ENCODE results near the gene CLTCL1. TPM values are rescaled to one million over a fixed set of nuclear protein-coding genes. Genes with fewer than 3 reads are reported as not detected.

The CLTCL1 gene
- total and polyA plus RNA-seq, 9 of the 15 experiments (the other 6 are each of a cell fraction or from before 2014, with no cell fraction given): 1.1 to 11.7 (median 5.0) TPM

GRCh38 chr22:19150482-19151328 is 140.8 kb downstream of the CLTCL1 start (continued):
- TF ChIP-seq THRB (CRISPR knock-in tag; conservative IDR thresholded peaks at IDR 0.05): no peak
- no peak for TF ChIP-seq ZBTB26 (CRISPR knock-in tag; IDR thresholded peaks at IDR 0.05)
- no peak for TF ChIP-seq TBP (optimal IDR thresholded peaks at IDR 0.05; ENCODE audit: low read depth, low read length)
- TF ChIP-seq NFYB (IDR thresholded peaks at IDR 0.05; ENCODE audit: extremely low read depth, insufficient read length): no peak
- no peak for TF ChIP-seq MYC (IDR thresholded peaks at IDR 0.05; ENCODE audit: low read depth, low read length)
- TF ChIP-seq MYC (CRISPR knock-in tag; IDR thresholded peaks at IDR 0.05; ENCODE audit: borderline replicate concordance, low read depth): no peak; the same call in 1 of the 2 replicates
- TF ChIP-seq ATF3 (IDR thresholded peaks at IDR 0.05): no peak
- TF ChIP-seq ATF3 (CRISPR knock-in tag; conservative IDR thresholded peaks at IDR 0.05): no peak
- TF ChIP-seq ZNF395 (CRISPR knock-in tag; IDR thresholded peaks at IDR 0.05): no peak
- 0 out of 2 replicates have a peak, but pooled peaks have one; percentile 52 for TF ChIP-seq HDAC6 (IDR thresholded peaks at IDR 0.05; ENCODE audit: low read depth, low read length)
- no peak for TF ChIP-seq SIX5 (IDR thresholded peaks at IDR 0.05; ENCODE audit: borderline replicate concordance in 1 of 2, insufficient read depth in 1 of 2, low read depth in 1 of 2, low read length in 2 of 2)
- TF ChIP-seq MCM7 (IDR thresholded peaks at IDR 0.05): peak in 1 of 2 experiments; percentile 82; a peak in 1 of 4 replicates
- peak; percentile 71 for TF ChIP-seq MCM3 (IDR thresholded peaks at IDR 0.05)
- TF ChIP-seq NFIC (IDR thresholded peaks at IDR 0.05): no peak
- no peak for TF ChIP-seq ZNF23 (CRISPR knock-in tag; IDR thresholded peaks at IDR 0.05)
- TF ChIP-seq XRCC3 (IDR thresholded peaks at IDR 0.05): no peak
- no peak for TF ChIP-seq POU5F1 (IDR thresholded peaks at IDR 0.05; ENCODE audit: borderline replicate concordance, low read depth, low read length, partially characterized antibody)
- TF ChIP-seq CBFB (CRISPR knock-in tag; IDR thresholded peaks at IDR 0.05): no peak
- TF ChIP-seq PHF21A (IDR thresholded peaks at IDR 0.05; ENCODE audit: borderline replicate concordance, low read depth): no peak
- TF ChIP-seq ZBTB7A (IDR thresholded peaks at IDR 0.05; ENCODE audit: borderline replicate concordance, control insufficient read depth, low read depth, low read length): no peak; the same call in 1 of the 2 replicates
- TF ChIP-seq ILF3 (IDR thresholded peaks at IDR 0.05; ENCODE audit: borderline replicate concordance): no peak
- TF ChIP-seq GATAD2B (IDR thresholded peaks at IDR 0.05; ENCODE audit: borderline replicate concordance): no peak
- TF ChIP-seq HOXB6 (CRISPR knock-in tag; IDR thresholded peaks at IDR 0.05; ENCODE audit: borderline replicate concordance): no peak
